ENCODE measurements around the gene HILPDA.

Gene HILPDA

DNA sequence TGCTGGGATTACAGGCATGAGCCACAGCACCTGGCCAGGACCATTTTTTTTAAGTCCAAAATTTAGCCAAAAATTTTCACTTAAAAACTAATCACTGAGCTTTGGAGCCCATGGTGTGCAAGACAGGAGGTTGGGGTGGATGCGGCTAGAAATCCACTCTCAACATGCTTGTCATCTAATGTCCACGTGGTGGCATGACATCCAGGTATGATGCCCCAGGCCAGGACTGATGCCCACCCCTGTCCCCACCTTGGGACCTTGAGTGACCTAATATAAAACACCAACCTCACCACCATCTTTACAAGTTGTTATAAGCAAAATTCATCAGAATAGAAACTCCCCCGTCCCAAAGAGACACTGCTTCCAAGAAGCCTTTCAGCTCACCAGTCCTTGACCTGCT lies 25.5 kb upstream of the HILPDA start:
- Histone ChIP-seq H3K27ac (no peak overlapping the region), H3K4me3 (ENCODE audit: low read depth, low read length) (no peak overlapping the region), H3K79me2 (no peaks in the 10 kb centered on the region), H2AFZ (no peak overlapping the region), H3K9me3 (ENCODE audit: control insufficient read depth, low read length) (no peaks in the 10 kb centered on the region), H3K9ac (no peak overlapping the region), H3K4me1 (no peaks in the 10 kb centered on the region), H3K27me3 (ENCODE audit: control insufficient read depth, insufficient read depth, low read length) (no peaks in the 10 kb centered on the region), H3K36me3 (ENCODE audit: control insufficient read depth, insufficient read depth, low read length) (no peaks in the 10 kb centered on the region), H3K4me2 (ENCODE audit: low read length) (no peak overlapping the region)
- TF ChIP-seq, protein P1, sequence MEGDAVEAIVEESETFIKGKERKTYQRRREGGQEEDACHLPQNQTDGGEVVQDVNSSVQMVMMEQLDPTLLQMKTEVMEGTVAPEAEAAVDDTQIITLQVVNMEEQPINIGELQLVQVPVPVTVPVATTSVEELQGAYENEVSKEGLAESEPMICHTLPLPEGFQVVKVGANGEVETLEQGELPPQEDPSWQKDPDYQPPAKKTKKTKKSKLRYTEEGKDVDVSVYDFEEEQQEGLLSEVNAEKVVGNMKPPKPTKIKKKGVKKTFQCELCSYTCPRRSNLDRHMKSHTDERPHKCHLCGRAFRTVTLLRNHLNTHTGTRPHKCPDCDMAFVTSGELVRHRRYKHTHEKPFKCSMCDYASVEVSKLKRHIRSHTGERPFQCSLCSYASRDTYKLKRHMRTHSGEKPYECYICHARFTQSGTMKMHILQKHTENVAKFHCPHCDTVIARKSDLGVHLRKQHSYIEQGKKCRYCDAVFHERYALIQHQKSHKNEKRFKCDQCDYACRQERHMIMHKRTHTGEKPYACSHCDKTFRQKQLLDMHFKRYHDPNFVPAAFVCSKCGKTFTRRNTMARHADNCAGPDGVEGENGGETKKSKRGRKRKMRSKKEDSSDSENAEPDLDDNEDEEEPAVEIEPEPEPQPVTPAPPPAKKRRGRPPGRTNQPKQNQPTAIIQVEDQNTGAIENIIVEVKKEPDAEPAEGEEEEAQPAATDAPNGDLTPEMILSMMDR (IDR thresholded peaks at IDR 0.05): no peak

DNA sequence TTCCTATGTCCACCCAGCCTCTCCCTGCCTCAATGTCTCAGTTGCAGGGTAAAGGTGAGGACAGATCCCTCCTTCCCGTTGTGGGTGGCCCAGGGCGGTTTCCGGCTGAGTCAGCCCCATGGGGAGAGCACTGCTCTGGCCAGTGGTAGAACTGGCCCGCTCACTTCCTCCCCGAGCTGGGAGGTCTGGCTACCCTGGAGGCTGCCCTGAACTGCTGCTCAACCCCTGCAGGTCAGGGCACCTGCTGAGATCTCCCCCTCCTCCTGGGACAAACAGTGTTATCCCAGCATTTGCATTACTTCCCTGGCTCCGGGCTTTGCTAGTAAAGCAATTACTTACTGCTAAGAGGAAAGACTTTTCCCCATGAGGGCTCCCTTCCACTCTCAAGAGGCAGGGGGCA lies 24.5 kb upstream of the HILPDA start:
- Histone ChIP-seq H2AFZ (no peak overlapping the region), H3K4me1 (no peaks in the 10 kb centered on the region), H3K79me2 (no peaks in the 10 kb centered on the region), H3K9ac (no peak overlapping the region), H3K27me3 (ENCODE audit: control insufficient read depth, insufficient read depth, low read length) (no peaks in the 10 kb centered on the region), H3K36me3 (ENCODE audit: control insufficient read depth, insufficient read depth, low read length) (no peaks in the 10 kb centered on the region), H3K4me2 (ENCODE audit: low read length) (no peak overlapping the region), H3K9me3 (ENCODE audit: control insufficient read depth, low read length) (no peaks in the 10 kb centered on the region), H3K4me3 (ENCODE audit: low read depth, low read length) (no peak overlapping the region), H3K27ac (no peak overlapping the region)
- TF ChIP-seq, protein P1 (IDR thresholded peaks at IDR 0.05): no peak

DNA sequence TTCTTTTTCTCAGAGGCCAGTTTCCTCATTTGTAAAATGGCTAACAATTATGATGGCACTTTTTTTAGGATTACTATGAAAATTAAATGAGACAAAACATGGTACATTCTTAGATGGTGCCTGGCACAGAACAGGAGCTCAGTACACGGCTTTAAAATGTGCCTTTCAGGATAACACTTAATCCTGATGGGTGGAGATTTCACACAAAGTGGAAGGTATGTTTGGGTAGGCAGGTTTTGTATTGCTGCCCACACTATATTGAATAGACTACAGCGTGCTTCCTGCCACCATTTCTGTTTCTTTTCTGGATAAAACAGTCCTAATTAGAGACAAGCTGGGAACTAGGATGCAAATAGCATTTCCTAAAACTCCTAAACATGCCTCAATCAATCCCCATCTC lies 23.9 kb upstream of the HILPDA start:
- TF ChIP-seq, protein P1 (IDR thresholded peaks at IDR 0.05): no peak
- Histone ChIP-seq H3K27ac (no peak overlapping the region), H2AFZ (no peak overlapping the region), H3K36me3 (ENCODE audit: control insufficient read depth, insufficient read depth, low read length) (no peaks in the 10 kb centered on the region), H3K9me3 (ENCODE audit: control insufficient read depth, low read length) (no peaks in the 10 kb centered on the region), H3K4me2 (ENCODE audit: low read length) (no peak overlapping the region), H3K4me3 (ENCODE audit: low read depth, low read length) (no peak overlapping the region), H3K27me3 (ENCODE audit: control insufficient read depth, insufficient read depth, low read length) (no peaks in the 10 kb centered on the region), H3K9ac (no peak overlapping the region), H3K4me1 (no peaks in the 10 kb centered on the region), H3K79me2 (no peaks in the 10 kb centered on the region)

DNA sequence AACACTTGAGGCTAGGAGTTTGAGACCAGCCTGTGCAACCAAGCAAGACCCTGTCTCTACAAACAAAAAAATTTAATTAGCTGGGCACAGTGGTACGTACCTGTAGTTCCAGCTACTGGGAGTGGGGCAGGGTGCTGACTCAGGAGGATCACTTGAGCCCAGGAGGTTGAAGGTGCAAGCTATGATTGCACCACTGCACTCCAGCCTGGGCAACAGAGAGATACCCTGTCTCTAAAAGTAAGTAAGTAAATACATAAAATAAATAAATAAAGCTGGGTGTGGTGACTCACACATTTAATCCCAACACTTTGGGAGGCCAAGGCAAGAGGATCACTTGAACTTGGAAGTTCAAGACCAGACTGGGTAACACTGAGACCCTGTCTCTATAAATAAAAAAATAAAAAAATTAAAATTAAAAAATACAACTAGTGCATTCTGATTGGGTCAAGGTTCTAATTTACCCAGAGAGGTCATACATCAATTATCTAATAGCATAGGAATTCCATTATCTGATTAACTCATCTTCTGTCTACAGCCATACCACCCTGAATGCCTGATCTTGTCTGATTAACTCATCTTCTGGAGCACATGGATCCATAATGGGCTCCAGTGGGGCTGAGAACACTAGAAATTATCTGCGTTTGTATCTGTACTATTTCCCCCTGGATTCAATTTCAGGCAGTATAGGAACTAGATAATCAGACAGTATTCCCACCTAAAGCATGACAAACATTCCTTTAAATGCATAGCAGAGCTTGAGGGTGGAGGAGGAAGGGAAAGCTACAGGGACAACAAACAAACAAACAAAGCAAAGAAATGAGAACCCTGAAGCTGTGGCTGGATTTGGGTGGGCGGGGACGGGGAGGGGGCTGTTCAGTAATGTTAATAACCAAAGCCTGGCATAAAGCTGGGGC lies 21.0 kb upstream of the HILPDA start:
- no peak overlapping the region for H3K27ac ChIP-seq
- H3K4me2 ChIP-seq (ENCODE audit: low read length): no peak overlapping the region
- H3K79me2 ChIP-seq: no peaks in the 10 kb centered on the region
- no peaks in the 10 kb centered on the region for H3K27me3 ChIP-seq (ENCODE audit: control insufficient read depth, insufficient read depth, low read length)
- TF ChIP-seq, protein P1 (IDR thresholded peaks at IDR 0.05): no peak
- H3K4me3 ChIP-seq (ENCODE audit: low read depth, low read length): no peak overlapping the region
- H2AFZ ChIP-seq: no peak overlapping the region
- no peak overlapping the region for H3K9ac ChIP-seq
- no peaks in the 10 kb centered on the region for H3K9me3 ChIP-seq (ENCODE audit: control insufficient read depth, low read length)
- H3K36me3 ChIP-seq (ENCODE audit: control insufficient read depth, insufficient read depth, low read length): no peaks in the 10 kb centered on the region
- no peaks in the 10 kb centered on the region for H3K4me1 ChIP-seq

DNA sequence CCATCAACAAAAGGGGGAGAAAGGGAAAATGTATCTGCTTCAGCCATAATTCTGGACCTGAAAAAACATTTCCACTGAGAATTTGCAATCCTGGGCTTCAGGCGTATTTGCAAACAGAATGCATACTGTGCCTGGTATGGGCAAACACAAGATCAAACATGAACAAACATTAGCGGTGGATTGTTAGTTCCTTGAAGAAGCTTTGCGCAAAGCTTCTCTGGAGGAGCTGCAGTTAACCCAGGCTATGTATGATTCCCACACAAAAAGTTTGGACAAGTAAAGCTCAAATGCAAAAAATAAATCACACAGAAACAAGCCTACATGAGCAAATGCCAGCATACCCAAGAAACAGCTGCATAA lies 20.4 kb upstream of the HILPDA start:
- no peak overlapping the region for H3K27ac ChIP-seq
- TF ChIP-seq, protein P1 (IDR thresholded peaks at IDR 0.05): no peak
- no peak overlapping the region for H3K4me3 ChIP-seq (ENCODE audit: low read depth, low read length)
- no peak overlapping the region for H3K9ac ChIP-seq
- no peaks in the 10 kb centered on the region for H3K9me3 ChIP-seq (ENCODE audit: control insufficient read depth, low read length)
- no peaks in the 10 kb centered on the region for H3K4me1 ChIP-seq
- H3K79me2 ChIP-seq: no peaks in the 10 kb centered on the region
- H3K27me3 ChIP-seq (ENCODE audit: control insufficient read depth, insufficient read depth, low read length): no peaks in the 10 kb centered on the region
- no peak overlapping the region for H2AFZ ChIP-seq
- H3K36me3 ChIP-seq (ENCODE audit: control insufficient read depth, insufficient read depth, low read length): no peaks in the 10 kb centered on the region
- H3K4me2 ChIP-seq (ENCODE audit: low read length): no peak overlapping the region

Measured in parathyroid adenoma (tissue), 2 donors.